ENCODE results near the gene DCST1.

DCST1 gene

GRCh38 chr1:155011437-155012025 is 22.1 kb upstream of the DCST1 start:
- H3K4me3 ChIP-seq (ENCODE audit: low read depth, low read length) = no peak overlapping the region
- TF ChIP-seq POLR2A (IDR thresholded peaks at IDR 0.05; ENCODE audit: extremely low read depth, insufficient read length) (no peak), MYC (IDR thresholded peaks at IDR 0.05; ENCODE audit: low read depth, low read length) (no peak), CTCF (IDR thresholded peaks at IDR 0.05; ENCODE audit: low read depth, low read length) (no peak), MAX (IDR thresholded peaks at IDR 0.05; ENCODE audit: low read depth, low read length) (no peak)
- no peak for DNase-seq (ENCODE audit: low read depth)

GRCh38 chr1:155012026-155012546 is 21.5 kb upstream of the DCST1 start:
- peak overlapping the region; percentile 16 for H3K4me3 ChIP-seq (ENCODE audit: low read depth, low read length)
- no peak for TF ChIP-seq CTCF (IDR thresholded peaks at IDR 0.05; ENCODE audit: low read depth, low read length)
- TF ChIP-seq MAX (IDR thresholded peaks at IDR 0.05; ENCODE audit: low read depth, low read length) = peak; percentile 33; the same call in 1 of the 2 replicates
- DNase-seq (ENCODE audit: low read depth) = peak; percentile 85

GRCh38 chr1:155012776-155013602 is 20.6 kb upstream of the DCST1 start:
- peak; percentile 63 for DNase-seq (ENCODE audit: low read depth)
- H3K4me3 ChIP-seq (ENCODE audit: low read depth, low read length) = no peak overlapping the region
- TF ChIP-seq POLR2A (IDR thresholded peaks at IDR 0.05; ENCODE audit: extremely low read depth, insufficient read length) (no peak), CTCF (IDR thresholded peaks at IDR 0.05; ENCODE audit: low read depth, low read length) (no peak), MYC (IDR thresholded peaks at IDR 0.05; ENCODE audit: low read depth, low read length) (no peak), MAX (IDR thresholded peaks at IDR 0.05; ENCODE audit: low read depth, low read length) (no peak)

GRCh38 chr1:155013632-155014031 is 20.0 kb upstream of the DCST1 start:
- TF ChIP-seq MYC (IDR thresholded peaks at IDR 0.05; ENCODE audit: low read depth, low read length) = no peak
- no peak for TF ChIP-seq POLR2A (IDR thresholded peaks at IDR 0.05; ENCODE audit: extremely low read depth, insufficient read length)
- no peak for TF ChIP-seq MAX (IDR thresholded peaks at IDR 0.05; ENCODE audit: low read depth, low read length)
- no peak for TF ChIP-seq CTCF (IDR thresholded peaks at IDR 0.05; ENCODE audit: low read depth, low read length)
- peak; percentile 60 for DNase-seq (ENCODE audit: low read depth)
- no peak overlapping the region for H3K4me3 ChIP-seq (ENCODE audit: low read depth, low read length)

GRCh38 chr1:155014709-155015508 is 18.7 kb upstream of the DCST1 start:
- H3K4me3 ChIP-seq (ENCODE audit: low read depth, low read length) = no peak overlapping the region
- no peak for DNase-seq (ENCODE audit: low read depth)
- TF ChIP-seq MAX (IDR thresholded peaks at IDR 0.05; ENCODE audit: low read depth, low read length) (no peak), POLR2A (IDR thresholded peaks at IDR 0.05; ENCODE audit: extremely low read depth, insufficient read length) (no peak), MYC (IDR thresholded peaks at IDR 0.05; ENCODE audit: low read depth, low read length) (no peak), CTCF (IDR thresholded peaks at IDR 0.05; ENCODE audit: low read depth, low read length) (no peak)
